DMS114 treated with DMSO at 0.1 percent for 48 hours (cell line): ENCODE measurements around the gene TXK.

Experiments
- DNase-seq: peaks from one replicate; lab custom pipeline; 2025; ENCODE audit not compliant: unreplicated experiment; lab: John Stamatoyannopoulos, UW

Gene TXK

GRCh38 chr4:48108309-48109073 is 25.6 kb downstream of the TXK start:
- no peak for DNase-seq

DNA sequence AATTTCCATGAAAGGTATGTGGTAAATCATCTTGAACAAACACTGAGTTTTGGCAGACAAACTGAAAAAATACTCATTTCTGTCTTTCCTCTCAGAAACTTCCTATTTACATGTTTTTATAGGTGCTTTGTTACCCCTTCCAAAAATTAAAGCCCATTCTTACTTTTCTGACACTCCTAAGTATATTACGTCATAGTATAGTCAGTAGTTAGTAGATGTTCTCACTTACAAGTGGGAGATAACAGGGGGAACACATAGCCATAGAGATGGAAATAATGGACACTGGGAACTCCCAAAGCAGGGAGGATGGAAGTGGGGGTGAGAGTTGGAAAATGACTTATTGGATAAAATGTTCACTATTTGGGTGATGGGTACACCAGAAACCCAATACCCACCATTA is 28.8 kb downstream of the TXK start:
- no peak for DNase-seq

DNA sequence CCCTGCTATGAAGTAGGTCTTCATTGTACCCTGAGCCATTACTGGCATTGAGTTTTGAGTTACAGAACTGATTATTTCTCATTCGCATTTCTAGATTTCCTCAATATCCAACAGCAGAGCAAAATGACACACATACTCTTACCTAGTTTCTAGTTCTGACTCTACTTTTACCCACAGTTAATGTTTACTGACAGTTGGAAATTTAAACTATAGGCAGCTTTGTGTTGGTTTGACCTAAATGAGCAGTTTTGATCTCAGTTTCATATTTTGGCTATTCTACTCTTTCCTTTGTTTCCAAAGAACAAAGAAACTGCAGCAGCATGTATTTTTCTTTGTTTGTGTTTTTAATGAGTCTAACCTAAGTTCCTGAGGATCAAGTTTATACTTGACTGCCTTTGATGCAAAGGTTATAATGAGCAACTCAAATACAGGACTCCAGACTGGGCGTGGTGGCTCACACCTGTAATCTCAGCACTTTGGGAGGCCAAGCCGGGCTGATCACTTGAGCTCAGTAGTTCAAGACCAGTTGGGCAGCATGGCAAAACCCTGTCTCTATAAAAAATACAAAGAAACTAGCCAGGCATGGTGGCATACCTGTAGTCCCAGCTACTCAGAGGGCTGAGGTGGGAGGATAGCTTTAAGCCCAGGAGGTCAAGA is 30.4 kb downstream of the TXK start:
- no peak for DNase-seq

- no peak for DNase-seq
Observed at GRCh38 chr4:48102303-48102702, 31.7 kb downstream of the TXK start.

DNA sequence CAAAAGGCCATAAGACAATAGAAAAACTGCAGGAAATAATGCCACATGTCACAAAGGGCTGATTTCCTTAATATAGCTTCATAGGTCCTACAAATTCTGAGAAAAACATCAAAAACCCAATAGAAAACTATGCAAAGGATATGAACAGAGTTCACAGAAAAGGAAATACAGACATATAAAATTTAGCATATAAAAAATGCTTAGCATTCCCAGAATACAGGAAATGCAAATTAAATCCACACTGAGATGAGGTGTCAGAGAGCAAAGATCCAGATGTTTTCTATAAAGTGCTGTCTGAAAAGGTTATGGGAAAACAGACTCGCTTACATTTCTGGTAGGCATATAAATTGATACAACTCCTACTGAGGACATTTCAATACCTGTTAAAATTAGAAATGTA is 33.8 kb downstream of the TXK start:
- DNase-seq, result no peak

DNA sequence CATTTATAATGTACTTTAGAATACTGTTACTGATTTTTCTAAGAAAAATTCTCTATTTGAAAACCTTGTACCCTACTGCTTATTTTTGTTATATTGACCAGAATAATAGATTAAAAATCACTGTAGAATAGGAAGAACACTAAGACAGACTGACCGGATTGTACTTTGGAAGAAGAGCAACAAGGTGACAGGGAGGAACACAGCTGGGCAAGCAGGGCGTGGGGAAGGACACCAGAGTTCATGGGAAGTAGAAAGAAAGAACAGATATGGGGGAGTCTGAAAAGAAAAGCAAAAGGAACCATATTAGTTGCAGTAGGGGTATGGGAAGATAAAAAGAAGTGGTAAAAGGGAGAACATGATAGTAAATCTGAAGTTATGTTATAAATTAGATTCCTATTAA is 38.6 kb downstream of the TXK start:
- DNase-seq, result no peak

DNA sequence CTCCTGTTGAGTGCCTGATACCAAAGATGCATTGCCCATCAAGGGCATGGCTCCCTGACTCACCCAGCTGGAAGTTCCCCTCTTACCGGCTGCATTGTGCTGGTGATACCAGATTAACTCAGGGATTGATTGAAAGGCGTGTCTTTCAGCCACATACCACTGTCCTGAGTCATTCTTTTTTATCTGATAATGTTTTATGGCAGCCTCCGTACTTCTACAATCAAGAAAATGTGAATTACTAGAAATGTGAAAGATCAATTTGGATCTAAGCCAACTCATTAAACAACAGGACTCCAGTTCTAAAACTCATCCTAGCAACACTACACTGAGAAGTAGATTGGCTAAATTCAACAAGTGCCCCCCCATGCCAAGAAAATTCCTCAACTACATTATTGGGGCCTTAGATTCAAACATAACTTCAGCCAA is 40.0 kb downstream of the TXK start:
- DNase-seq, result no peak

- no peak for DNase-seq
Observed at GRCh38 chr4:48090621-48091020, 43.4 kb downstream of the TXK start.

DNA sequence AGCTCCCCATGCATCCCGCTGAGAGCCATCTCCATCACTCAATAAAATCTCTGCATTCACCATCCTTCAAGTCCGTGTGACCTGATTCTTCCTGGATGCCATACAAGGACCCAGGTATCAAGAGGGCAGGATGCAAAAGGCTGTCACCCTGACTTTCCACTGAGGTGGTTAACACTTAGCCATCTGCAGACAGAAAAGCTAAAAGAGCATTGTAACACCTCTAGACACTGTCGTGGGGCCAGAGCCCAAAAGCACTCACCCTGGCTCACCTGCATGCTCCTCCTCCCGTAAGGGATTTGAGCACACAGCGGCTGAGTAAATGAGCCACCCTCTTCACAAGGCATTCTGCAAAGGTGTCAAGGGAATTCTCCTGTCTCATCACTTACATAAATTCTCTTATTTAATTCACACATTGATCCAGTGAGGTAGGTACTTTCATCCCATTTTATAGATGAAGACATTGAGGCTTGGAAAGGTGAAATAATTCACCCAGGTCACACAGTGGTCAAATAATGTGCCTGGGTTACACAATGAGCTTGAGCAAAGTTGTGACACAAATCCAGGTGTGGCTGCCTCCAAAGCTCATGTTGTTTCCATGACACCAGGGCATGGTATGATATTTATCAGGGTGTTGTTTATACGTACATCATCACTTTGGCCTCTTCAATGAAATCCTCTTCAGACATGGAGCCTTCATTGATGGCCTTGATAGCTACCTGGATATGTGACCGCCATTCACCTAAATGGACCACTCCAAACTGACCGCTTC is 48.0 kb downstream of the TXK start:
- DNase-seq, result no peak

DNA sequence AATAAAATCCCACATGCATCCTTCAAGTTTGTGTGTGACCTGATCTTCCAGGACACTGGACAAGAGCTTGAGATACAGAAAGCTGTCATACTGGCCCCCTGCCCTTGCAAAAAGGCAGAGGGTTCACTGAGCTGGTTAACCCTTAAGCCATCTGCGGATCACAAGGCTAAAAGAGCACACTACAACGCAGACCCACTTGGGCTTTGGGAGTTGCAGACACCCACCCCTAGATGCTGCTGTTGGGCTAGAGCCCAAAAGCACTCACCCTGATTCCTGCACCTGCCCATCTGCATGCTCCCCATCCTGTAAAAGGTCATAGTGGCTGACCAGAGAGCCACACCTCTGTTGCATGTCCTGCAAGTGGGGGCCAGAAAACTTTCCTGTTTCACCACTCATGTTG is 51.1 kb downstream of the TXK start:
- DNase-seq, result no peak

DNA sequence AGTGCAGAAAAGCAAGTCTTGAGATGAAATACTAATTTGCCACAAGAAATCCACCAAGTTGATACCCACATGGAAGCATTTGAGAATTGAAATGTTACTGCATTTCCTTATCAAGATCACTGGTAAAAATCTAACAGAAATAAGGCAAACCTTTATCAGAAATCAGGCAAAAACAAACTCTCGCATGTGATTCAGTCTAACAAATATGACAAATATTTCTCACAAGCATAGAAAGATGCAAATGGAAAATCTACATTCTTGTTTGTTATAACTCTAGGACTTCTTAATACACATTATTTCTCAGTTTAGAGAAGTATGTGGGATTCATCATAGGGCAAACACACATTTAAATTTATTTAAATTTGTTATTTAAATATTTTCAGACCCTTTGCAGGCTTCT is 52.9 kb downstream of the TXK start:
- no peak for DNase-seq

DNA sequence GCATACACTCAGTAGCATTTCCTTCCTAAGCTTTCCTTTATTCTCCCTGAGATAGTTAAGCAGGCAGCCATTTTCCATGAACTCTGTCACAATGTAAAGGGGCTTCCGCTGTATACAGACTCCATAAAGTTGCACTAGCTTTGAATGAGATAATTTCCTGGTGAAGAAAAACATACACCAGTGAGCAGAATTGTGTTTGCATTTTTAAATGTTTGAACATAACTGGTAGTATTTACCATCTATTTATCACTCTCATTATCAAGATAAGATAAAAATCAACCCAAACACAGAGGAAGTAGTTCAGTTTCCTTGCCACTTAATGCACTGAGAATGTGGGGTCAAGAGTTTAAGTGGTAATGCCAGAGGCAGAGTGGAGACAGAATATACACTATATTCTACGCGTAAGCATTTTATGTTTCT is 54.1 kb downstream of the TXK start:
- DNase-seq, result no peak

DNA sequence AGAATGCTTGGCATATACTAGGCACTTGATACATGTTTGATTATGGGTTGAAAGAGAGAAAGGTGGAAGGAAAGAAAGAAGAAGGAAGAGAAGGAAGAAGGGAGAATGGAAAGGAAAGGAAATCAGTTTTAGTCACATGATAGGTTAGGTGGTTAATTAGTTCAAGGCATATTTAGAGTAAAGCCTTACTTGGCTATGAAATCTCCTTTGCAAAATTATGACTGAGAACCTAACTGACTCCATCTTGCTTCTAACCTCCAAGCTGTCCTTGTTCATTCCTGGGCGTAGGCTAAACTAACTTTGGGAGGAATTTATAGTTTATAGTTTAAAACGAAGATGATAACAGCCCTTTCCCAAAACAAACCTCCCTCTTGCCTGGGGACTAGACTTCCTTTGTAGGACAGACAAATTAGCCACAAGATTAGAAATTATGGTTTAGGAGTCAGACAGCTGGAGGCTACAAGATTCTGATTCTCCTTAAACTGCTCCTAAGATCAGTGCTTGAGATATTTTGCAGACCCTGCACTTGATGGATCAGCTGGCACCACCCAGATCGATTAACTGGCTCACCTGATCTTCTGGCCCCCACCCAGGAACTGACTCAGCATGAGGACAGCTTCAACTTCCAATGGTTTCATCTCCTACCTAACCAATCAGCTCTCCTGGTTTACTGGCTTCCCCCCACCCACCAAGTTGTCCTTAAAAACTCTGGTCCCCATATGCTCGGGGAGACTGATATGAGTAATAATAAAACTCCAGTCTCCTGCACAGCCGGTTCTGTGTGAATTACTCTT is 55.0 kb downstream of the TXK start:
- DNase-seq, result no peak

- no peak for DNase-seq
Observed at GRCh38 chr4:48078425-48078824, 55.6 kb downstream of the TXK start.

GRCh38 chr4:48074657-48075056 is 59.4 kb downstream of the TXK start:
- no peak for DNase-seq

DNA sequence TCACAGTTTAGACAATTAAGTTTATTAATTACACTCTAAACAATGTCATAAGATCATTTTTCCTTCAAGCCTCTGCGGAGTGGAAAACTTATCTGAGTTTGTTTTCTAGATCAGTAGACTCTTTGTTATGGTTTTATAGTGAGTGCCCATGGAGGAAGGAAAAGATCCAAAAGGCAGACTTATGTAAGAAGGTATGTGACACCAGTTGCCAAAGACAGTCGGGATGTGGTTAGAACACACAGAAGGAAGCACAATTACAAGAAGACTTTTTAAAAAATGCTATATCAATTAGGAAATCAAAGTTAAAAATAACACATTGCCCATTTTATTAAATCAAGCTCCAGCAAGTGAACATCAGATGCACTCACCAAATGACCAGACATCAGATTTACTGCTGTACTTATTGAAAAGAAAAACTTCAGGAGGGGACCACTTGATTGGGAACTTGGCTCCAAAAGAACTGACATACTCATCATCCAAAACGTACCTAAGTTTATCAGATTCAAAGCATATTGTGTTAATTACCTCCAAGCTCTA is 60.4 kb downstream of the TXK start:
- DNase-seq, result no peak

- DNase-seq, result no peak
Observed at GRCh38 chr4:48071191-48071590, 62.9 kb downstream of the TXK start.

- no peak for DNase-seq
Observed at GRCh38 chr4:48069026-48069425, 65.0 kb downstream of the TXK start.

DNA sequence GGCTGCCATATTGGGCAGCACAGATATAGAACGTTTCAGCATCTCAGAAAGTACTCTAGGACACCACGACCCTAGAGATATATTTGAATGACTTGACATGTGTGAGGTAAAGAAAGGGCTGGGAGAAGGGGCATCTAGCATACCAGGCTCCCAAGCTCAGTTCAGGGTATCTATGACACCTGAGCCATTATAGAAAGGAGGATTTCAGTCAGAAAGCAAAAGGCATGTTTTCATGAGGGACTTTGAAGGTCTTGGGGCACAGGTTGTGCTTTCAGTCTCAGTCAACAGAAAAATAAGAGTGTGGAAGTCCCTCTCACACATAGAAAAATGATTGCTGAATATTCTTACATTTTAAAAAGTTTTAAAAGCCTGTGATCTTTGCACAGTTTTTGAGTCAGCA is 65.9 kb downstream of the TXK start:
- no peak for DNase-seq

GRCh38 chr4:48067536-48067935 is 66.5 kb downstream of the TXK start:
- DNase-seq, result no peak

DNA sequence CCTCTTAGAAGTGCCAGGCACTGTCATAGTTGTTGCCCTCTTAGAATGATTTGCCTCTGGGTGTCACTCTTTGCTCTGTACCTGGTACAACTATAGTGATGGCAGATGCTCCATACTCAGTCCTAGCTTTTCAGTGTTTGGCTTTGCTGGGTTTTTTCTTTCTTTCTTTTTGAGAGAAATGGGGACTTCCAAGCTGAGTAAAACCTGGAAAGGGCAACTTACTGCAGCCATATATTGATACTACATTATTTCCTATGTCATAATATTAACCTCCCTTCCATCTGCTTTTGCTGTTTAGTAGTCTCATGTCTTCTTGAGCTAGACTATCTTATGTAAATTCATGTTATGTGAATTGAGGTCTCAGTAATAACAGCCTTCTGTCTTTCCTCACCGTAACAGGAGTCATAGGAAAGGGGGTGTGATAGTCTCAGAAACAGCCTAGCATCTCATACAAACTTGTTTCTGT is 68.4 kb downstream of the TXK start:
- DNase-seq, result no peak
